Measurements from ENCODE around the gene KIAA2012.

Gene KIAA2012

GRCh38 chr2:202051499-202052161 lies 21.4 kb upstream of the KIAA2012 start:
- no peak for TF ChIP-seq CTCF (conservative IDR thresholded peaks at IDR 0.05; ENCODE audit: control insufficient read depth, insufficient read depth, low read depth, low read length)
- no peak overlapping the region for H3K4me3 ChIP-seq (ENCODE audit: control insufficient read depth, low read depth, low read length)
- no peak for DNase-seq (ENCODE audit: low read depth)

- no peak overlapping the region for H3K4me3 ChIP-seq (ENCODE audit: control insufficient read depth, low read depth, low read length)
- no peak for TF ChIP-seq CTCF (conservative IDR thresholded peaks at IDR 0.05; ENCODE audit: control insufficient read depth, insufficient read depth, low read depth, low read length)
- no peak for DNase-seq (ENCODE audit: low read depth)
Observed at GRCh38 chr2:202052235-202052634, 20.8 kb upstream of the KIAA2012 start.

- no peak overlapping the region for H3K4me3 ChIP-seq (ENCODE audit: control insufficient read depth, low read depth, low read length)
- no peak for TF ChIP-seq CTCF (conservative IDR thresholded peaks at IDR 0.05; ENCODE audit: control insufficient read depth, insufficient read depth, low read depth, low read length)
- DNase-seq (ENCODE audit: low read depth), result no peak
Observed at GRCh38 chr2:202054679-202055078, 18.4 kb upstream of the KIAA2012 start.

- peak; percentile 23 for TF ChIP-seq CTCF (conservative IDR thresholded peaks at IDR 0.05; ENCODE audit: control insufficient read depth, insufficient read depth, low read depth, low read length)
- peak; percentile 19 for DNase-seq (ENCODE audit: low read depth)
- no peak overlapping the region for H3K4me3 ChIP-seq (ENCODE audit: control insufficient read depth, low read depth, low read length)
Observed at GRCh38 chr2:202056611-202057010, 16.4 kb upstream of the KIAA2012 start.

- TF ChIP-seq CTCF (conservative IDR thresholded peaks at IDR 0.05; ENCODE audit: control insufficient read depth, insufficient read depth, low read depth, low read length), result peak; percentile 37
- H3K4me3 ChIP-seq (ENCODE audit: control insufficient read depth, low read depth, low read length), result no peak overlapping the region
- no peak for DNase-seq (ENCODE audit: low read depth)
Observed at GRCh38 chr2:202060218-202060617, 12.8 kb upstream of the KIAA2012 start.

GRCh38 chr2:202061695-202062094 lies 11.4 kb upstream of the KIAA2012 start:
- DNase-seq (ENCODE audit: low read depth), result no peak
- TF ChIP-seq CTCF (conservative IDR thresholded peaks at IDR 0.05; ENCODE audit: control insufficient read depth, insufficient read depth, low read depth, low read length), result no peak
- no peak overlapping the region for H3K4me3 ChIP-seq (ENCODE audit: control insufficient read depth, low read depth, low read length)

Measured in fibroblast of mammary gland (primary cell).